Glutamatergic neuron (in vitro differentiated cells): ENCODE data around the gene VWA7. TPM values are rescaled to one million over a fixed set of nuclear protein-coding genes. Genes with fewer than 3 reads are reported as not detected.

Experiments
- DNase-seq: peaks from one replicate; pipeline ENCODE4 v3.0.0; 2022
- H3K27ac Mint-ChIP-seq: one replicate; pipeline ENCODE4 v1.8.0; 2020; ENCODE audit warnings: mild to moderate bottlenecking, mixed read lengths, inconsistent platforms; ENCODE audit not compliant: unreplicated experiment
- H3K27me3 Mint-ChIP-seq: one replicate; pipeline ENCODE4 v1.8.0; 2020; ENCODE audit warnings: mild to moderate bottlenecking, moderate library complexity, mixed read lengths, inconsistent platforms; ENCODE audit not compliant: unreplicated experiment
- H3K36me3 Mint-ChIP-seq: one replicate; pipeline ENCODE4 v1.8.0; 2020; ENCODE audit warnings: mild to moderate bottlenecking, mixed read lengths, inconsistent platforms; ENCODE audit not compliant: unreplicated experiment
- H3K4me1 Mint-ChIP-seq: one replicate; pipeline ENCODE4 v1.8.0; 2020; ENCODE audit warnings: mild to moderate bottlenecking, low read depth, mixed read lengths, inconsistent platforms; ENCODE audit not compliant: unreplicated experiment
- H3K4me3 Mint-ChIP-seq: one replicate; pipeline ENCODE4 v1.8.0; 2020; ENCODE audit warnings: mild to moderate bottlenecking, mixed read lengths, inconsistent platforms; ENCODE audit not compliant: unreplicated experiment
- H3K9me3 Mint-ChIP-seq: one replicate; pipeline ENCODE4 v1.8.0; 2020; ENCODE audit warnings: mild to moderate bottlenecking, moderate library complexity, mixed read lengths, inconsistent platforms; ENCODE audit not compliant: unreplicated experiment
- total RNA-seq: library from RNA; stranded (reverse); fragmentation: NEBNext Ultra II Directional; extraction: Animal tissue kit (Norgen Biotek cat#: 25700); gene quantifications from one replicate; pipeline ENCODE4 v1.2.1, GENCODE V29; 2021; ENCODE audit not compliant: unreplicated experiment
- TF ChIP-seq, protein P1 (sequence below): fragments of 200-600 bp; sonication (generic); IDR thresholded peaks from one replicate; pipeline ENCODE4 v1.5.0; 2021; ENCODE audit not compliant: partially characterized antibody, unreplicated experiment

The VWA7 gene
- total RNA-seq, 1 donor from 2014 or later, result 3.2 TPM

DNA sequence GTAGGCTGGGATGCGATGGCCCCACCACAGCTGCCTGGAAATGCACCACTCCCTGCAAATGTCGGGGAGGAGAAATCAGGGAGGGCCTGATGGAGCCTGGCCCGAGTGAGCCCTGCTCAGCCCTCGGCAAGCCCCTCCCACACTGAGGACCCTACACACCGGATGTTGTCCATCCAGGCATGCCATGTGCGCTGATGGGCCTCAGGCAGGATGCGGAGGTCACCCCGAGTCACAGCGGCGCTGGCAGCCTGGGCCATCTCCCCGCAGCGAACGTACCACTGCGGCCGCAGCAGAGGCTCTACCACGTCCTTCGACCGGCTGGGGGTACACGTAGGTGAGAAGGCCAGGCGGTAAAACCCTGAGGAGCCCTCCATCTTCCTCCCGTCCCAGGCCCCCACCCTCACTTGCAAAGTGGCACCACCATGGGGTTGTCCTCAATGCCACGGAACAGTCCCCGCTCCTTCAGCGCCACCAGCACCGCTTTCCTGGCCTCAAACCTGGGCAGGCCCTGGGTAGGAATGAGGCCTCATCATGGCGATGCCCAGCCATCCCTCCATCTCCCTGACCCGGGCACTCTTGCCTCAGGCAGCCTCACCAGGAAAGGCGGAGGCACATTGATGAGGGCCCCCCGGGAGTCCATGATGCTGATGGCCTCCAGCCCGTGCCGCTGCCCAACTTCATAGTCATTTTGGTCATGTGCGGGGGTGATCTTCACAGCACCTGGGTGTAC is 5.2 kb upstream of the VWA7 start:
- H3K36me3 Mint-ChIP-seq, result no peaks in the 10 kb centered on the region
- no peak overlapping the region for H3K4me3 Mint-ChIP-seq
- no peaks in the 10 kb centered on the region for H3K4me1 Mint-ChIP-seq
- H3K9me3 Mint-ChIP-seq, result peaks cover 1% of the 10 kb centered on the region
- H3K27me3 Mint-ChIP-seq, result peaks cover 2% of the 10 kb centered on the region
- no peak overlapping the region for H3K27ac Mint-ChIP-seq
- DNase-seq, result no peak
- TF ChIP-seq, protein P1, sequence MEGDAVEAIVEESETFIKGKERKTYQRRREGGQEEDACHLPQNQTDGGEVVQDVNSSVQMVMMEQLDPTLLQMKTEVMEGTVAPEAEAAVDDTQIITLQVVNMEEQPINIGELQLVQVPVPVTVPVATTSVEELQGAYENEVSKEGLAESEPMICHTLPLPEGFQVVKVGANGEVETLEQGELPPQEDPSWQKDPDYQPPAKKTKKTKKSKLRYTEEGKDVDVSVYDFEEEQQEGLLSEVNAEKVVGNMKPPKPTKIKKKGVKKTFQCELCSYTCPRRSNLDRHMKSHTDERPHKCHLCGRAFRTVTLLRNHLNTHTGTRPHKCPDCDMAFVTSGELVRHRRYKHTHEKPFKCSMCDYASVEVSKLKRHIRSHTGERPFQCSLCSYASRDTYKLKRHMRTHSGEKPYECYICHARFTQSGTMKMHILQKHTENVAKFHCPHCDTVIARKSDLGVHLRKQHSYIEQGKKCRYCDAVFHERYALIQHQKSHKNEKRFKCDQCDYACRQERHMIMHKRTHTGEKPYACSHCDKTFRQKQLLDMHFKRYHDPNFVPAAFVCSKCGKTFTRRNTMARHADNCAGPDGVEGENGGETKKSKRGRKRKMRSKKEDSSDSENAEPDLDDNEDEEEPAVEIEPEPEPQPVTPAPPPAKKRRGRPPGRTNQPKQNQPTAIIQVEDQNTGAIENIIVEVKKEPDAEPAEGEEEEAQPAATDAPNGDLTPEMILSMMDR, result no peak

DNA sequence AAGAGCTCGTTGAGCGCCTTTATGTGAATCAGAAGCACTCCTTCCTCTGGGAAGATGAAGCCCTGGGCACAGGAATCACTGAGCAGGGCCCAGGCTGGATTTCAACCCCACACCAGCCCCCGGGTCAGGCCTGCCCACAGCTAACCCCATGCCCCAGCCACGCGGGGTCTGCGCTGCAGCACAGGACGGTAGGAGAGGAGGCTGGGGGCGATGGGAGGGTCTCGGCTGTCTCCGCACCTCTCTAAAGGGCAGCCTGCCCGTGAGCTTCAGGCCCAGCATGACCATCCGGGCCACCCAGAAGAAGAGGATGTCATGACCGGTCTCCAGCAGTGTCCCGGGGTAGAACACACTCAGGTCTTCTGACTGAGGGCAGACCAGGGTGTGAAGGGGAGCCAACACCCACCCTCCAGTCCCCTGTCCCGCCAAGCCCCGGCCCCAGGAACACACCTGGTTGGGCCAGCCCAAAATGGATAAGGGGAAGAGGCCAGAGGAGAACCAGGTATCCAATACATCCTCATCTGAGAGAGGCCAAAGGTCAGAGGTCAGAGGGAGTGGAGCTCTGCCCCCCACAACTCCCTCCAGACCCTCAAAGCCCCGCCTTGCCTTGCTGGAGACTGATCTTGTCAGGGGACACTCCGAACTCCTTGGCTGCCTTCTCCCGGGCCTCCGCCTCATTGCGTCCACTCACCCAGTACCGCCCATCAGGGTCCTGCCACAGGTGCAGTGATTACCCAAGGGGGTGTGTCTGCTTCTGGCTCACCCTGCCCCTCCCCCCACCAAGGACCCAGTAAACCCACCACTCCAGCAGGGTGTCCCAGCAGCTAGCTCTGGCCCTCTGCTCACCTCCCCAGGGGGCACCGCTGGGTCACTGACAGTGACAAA is 4.4 kb upstream of the VWA7 start:
- TF ChIP-seq, protein P1, result no peak
- peaks cover 2% of the 10 kb centered on the region for H3K9me3 Mint-ChIP-seq
- H3K36me3 Mint-ChIP-seq, result no peaks in the 10 kb centered on the region
- H3K4me1 Mint-ChIP-seq, result no peaks in the 10 kb centered on the region
- DNase-seq, result no peak
- H3K4me3 Mint-ChIP-seq, result no peak overlapping the region
- peaks cover 2% of the 10 kb centered on the region for H3K27me3 Mint-ChIP-seq
- H3K27ac Mint-ChIP-seq, result no peak overlapping the region

DNA sequence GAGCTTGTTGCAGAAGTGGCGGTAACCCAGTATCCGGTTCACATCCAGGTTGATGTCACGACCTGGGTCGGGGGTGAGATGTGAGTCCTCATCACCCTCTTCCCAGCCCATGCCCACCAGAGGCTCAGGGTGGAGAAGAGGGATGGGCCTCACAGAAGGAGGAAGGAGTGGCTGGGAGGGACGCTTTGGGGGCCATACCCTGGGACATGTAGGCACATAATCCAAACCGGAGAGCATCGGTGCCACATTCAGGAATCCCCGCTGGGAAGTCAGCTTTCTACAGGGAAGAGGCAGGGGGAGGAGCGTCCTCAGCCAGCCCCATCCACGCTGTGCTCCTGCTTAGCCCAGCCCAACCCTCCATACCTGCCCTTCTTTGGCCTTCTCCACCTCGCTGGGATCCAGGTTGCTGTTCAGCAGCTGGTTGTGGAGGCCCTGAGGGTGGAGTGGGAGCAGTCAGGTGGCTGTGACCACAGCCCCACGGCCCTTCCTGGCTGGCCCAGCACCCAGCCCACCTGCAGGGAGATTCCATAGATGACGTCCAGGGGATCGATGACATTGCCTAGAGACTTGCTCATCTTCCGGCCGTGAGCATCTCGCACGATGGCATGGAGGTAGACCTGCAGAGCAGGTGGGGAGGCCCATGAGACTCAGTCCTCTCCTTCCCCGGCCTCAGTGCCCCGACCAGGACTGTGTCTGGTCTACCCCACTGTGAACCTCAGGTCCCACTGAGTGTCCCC is 3.5 kb upstream of the VWA7 start:
- no peak for DNase-seq
- Mint-ChIP-seq H3K4me3 (no peak overlapping the region), H3K27ac (no peak overlapping the region), H3K9me3 (peaks cover 2% of the 10 kb centered on the region), H3K4me1 (no peaks in the 10 kb centered on the region), H3K36me3 (no peaks in the 10 kb centered on the region), H3K27me3 (peaks cover 2% of the 10 kb centered on the region)
- TF ChIP-seq, protein P1, result no peak

DNA sequence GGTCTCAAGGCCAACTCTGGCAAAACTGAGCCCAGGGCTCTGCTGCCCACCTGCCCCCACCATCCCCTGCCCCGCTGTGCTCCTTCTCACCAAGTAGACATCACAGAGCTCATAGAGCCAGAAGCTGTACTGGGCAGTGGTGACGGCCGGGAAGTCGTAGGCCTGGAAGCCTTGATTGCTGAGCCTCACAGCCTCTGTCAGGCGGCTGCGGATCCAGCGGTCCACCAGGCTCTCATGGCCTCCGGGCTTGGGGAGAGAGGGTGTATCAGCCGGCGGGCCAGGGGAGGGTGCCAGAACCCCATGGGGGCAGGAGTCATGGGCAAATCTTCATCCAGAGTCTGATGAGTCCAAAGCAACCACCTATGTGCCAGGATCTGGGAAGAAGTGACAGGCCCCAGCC is 2.8 kb upstream of the VWA7 start:
- H3K27ac Mint-ChIP-seq, result no peak overlapping the region
- no peak overlapping the region for H3K4me3 Mint-ChIP-seq
- H3K4me1 Mint-ChIP-seq, result no peaks in the 10 kb centered on the region
- no peak for DNase-seq
- peaks cover 2% of the 10 kb centered on the region for H3K9me3 Mint-ChIP-seq
- H3K36me3 Mint-ChIP-seq, result no peaks in the 10 kb centered on the region
- peaks cover 2% of the 10 kb centered on the region for H3K27me3 Mint-ChIP-seq
- TF ChIP-seq, protein P1, result no peak
